AG04449 (cell line): ENCODE results near the gene CALML5.

Source experiments
- CTCF ChIA-PET: fragments of 350-600 bp; formaldehyde crosslinking; extraction: SDS; loops from one replicate; lab custom pipeline; 2021; ENCODE audit warnings: antibody characterized with exemption; lab: Yijun Ruan, JAX
- POLR2A ChIA-PET: fragments of 400-600, 350-600 bp; formaldehyde crosslinking; extraction: SDS; loops from one replicate; lab custom pipeline; 2020; ENCODE audit warnings: antibody characterized with exemption, inconsistent platforms; lab: Yijun Ruan, JAX
- DNase-seq: peaks from one replicate; pipeline ENCODE4 v3.0.0-alpha.2; 2010; ENCODE audit warnings: low read depth, low spot score
- H3K4me3 ChIP-seq: 2 replicates; pipeline ENCODE4 v1.5.1; 2011; ENCODE audit warnings: low read depth, mild to moderate bottlenecking, control low read depth, low read length
- TF ChIP-seq, protein P1 (sequence below): IDR thresholded peaks from one replicate; pipeline ENCODE4 v1.5.1; 2011; ENCODE audit warnings: mild to moderate bottlenecking, moderate library complexity, low read length, control low read depth, inconsistent platforms; ENCODE audit not compliant: insufficient read depth; ENCODE audit errors: missing control alignments

The CALML5 gene

GRCh38 chr10:5450605-5451384, 48.6 kb downstream of the CALML5 start:
- TF ChIP-seq, protein P1, sequence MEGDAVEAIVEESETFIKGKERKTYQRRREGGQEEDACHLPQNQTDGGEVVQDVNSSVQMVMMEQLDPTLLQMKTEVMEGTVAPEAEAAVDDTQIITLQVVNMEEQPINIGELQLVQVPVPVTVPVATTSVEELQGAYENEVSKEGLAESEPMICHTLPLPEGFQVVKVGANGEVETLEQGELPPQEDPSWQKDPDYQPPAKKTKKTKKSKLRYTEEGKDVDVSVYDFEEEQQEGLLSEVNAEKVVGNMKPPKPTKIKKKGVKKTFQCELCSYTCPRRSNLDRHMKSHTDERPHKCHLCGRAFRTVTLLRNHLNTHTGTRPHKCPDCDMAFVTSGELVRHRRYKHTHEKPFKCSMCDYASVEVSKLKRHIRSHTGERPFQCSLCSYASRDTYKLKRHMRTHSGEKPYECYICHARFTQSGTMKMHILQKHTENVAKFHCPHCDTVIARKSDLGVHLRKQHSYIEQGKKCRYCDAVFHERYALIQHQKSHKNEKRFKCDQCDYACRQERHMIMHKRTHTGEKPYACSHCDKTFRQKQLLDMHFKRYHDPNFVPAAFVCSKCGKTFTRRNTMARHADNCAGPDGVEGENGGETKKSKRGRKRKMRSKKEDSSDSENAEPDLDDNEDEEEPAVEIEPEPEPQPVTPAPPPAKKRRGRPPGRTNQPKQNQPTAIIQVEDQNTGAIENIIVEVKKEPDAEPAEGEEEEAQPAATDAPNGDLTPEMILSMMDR: no peak
- CTCF ChIA-PET: interaction anchor here (0.6 to 2.9 kb wide), 3 partner anchors 171 to 636 kb away, joined by 3 to 22 read pairs (median 5); no protein-coding TSS in a partner anchor
- POLR2A ChIA-PET: interaction anchor here (1.0 kb wide), 1 partner anchor 99 kb away, joined by 3 read pairs; no protein-coding TSS in a partner anchor
- H3K4me3 ChIP-seq: no peak overlapping the region
- DNase-seq: no peak

- ChIA-PET CTCF (interaction anchor here (0.6 to 2.9 kb wide), 2 partner anchors 172 to 635 kb away, joined by 3 to 22 read pairs; no protein-coding TSS in a partner anchor), POLR2A (interaction anchor here (1.0 kb wide), 1 partner anchor 100 kb away, joined by 3 read pairs; no protein-coding TSS in a partner anchor)
- H3K4me3 ChIP-seq: peak overlapping the region; percentile 78
- no peak for DNase-seq
- TF ChIP-seq, protein P1: no peak
Measured at GRCh38 chr10:5449823-5450222, 49.5 kb downstream of the CALML5 start.

GRCh38 chr10:5449227-5449626, 50.1 kb downstream of the CALML5 start:
- TF ChIP-seq, protein P1: no peak
- CTCF ChIA-PET: interaction anchor here (1.8 to 18.8 kb wide), 3 partner anchors 12 to 196 kb away, joined by 4 to 1068 read pairs (median 5); no protein-coding TSS in a partner anchor
- no peak for DNase-seq
- H3K4me3 ChIP-seq: peak overlapping the region; percentile 78
- POLR2A ChIA-PET: no interaction called here
